A549 (cell line): ENCODE measurements around the gene SLC25A25.

ENCODE experiments used
- BCL3 ChIP-seq: fragments of >200 bp; sonication (Bioruptor Twin); formaldehyde crosslinking; IDR thresholded peaks from 3 replicates; pipeline ENCODE4 v1.6.1; 2016
- CEBPB ChIP-seq, 2 experiments: fragments of >200 bp in 1 of 2; sonication (Bioruptor Twin) in 1 of 2; formaldehyde crosslinking in 1 of 2; IDR thresholded peaks; 2 replicates each; pipeline ENCODE4 v1.6.1; 2012 to 2016
- CTCF ChIP-seq: fragments of >200 bp; sonication (Bioruptor Twin); formaldehyde crosslinking; IDR thresholded peaks from 3 replicates; pipeline ENCODE4 v1.5.1; 2016
- JUN ChIP-seq, 2 experiments: fragments of >200 bp; sonication (Bioruptor Twin); formaldehyde crosslinking; IDR thresholded peaks; 2 replicates in 1 of 2; 3 replicates in 1 of 2; pipeline ENCODE4 v1.6.1; 2016 to 2017
- JUNB ChIP-seq: fragments of >200 bp; sonication (Bioruptor Twin); formaldehyde crosslinking; IDR thresholded peaks from 2 replicates; pipeline ENCODE4 v1.6.1; 2016
- KDM5A ChIP-seq: fragments of 200-600 bp; sonication (generic); IDR thresholded peaks from 2 replicates; pipeline ENCODE4 v1.6.1; 2016; ENCODE audit warnings: antibody characterized with exemption, mild to moderate bottlenecking
- MAX ChIP-seq: IDR thresholded peaks from 2 replicates; pipeline ENCODE4 v1.6.1; 2012
- NR3C1 ChIP-seq: fragments of >200 bp; sonication (Bioruptor Twin); formaldehyde crosslinking; IDR thresholded peaks from 3 replicates; pipeline ENCODE4 v1.6.1; 2017
- PBX3 ChIP-seq: IDR thresholded peaks from 2 replicates; pipeline ENCODE4 v1.6.1; 2012
- POLR2A ChIP-seq: IDR thresholded peaks from 2 replicates; pipeline ENCODE4 v1.6.1; 2012; ENCODE audit warnings: mild to moderate bottlenecking, low read length
- RAD21 ChIP-seq, 2 experiments: fragments of >200 bp in 1 of 2; sonication (Bioruptor Twin) in 1 of 2; formaldehyde crosslinking in 1 of 2; IDR thresholded peaks in 1 of 2; conservative IDR thresholded peaks in 1 of 2; 2 replicates in 1 of 2; 3 replicates in 1 of 2; pipeline ENCODE4 v1.6.1; 2012 to 2018; ENCODE audit warnings: inconsistent platforms in 1 of 2
- USF2 ChIP-seq: fragments of 450-650 bp; IDR thresholded peaks from 2 replicates; pipeline ENCODE4 v1.6.1; 2014; ENCODE audit warnings: antibody characterized with exemption

GRCh38 chr9:128145951-128146351, 77.9 kb downstream of the SLC25A25 start:
- no peak for TF ChIP-seq POLR2A
- no peak for TF ChIP-seq PBX3
- no peak for TF ChIP-seq RAD21 (conservative IDR thresholded peaks at IDR 0.05 in 1 of 2, IDR thresholded peaks at IDR 0.05 in 1 of 2)
- TF ChIP-seq KDM5A, result no peak
- TF ChIP-seq JUN (IDR thresholded peaks at IDR 0.05), result no peak
- no peak for TF ChIP-seq CTCF
- TF ChIP-seq JUNB, result no peak
- TF ChIP-seq NR3C1, result no peak
- TF ChIP-seq USF2, result no peak
- no peak for TF ChIP-seq MAX
- no peak for TF ChIP-seq CEBPB (IDR thresholded peaks at IDR 0.05)
- no peak for TF ChIP-seq BCL3
